Activated CD4-positive, alpha-beta T cell treated with anti-CD3 and anti-CD28 coated beads for 36 hours (primary cell): ENCODE measurements around the gene UPP1. TPM values are rescaled to one million over a fixed set of nuclear protein-coding genes. Genes with fewer than 3 reads are reported as not detected.
"Not testable (repeated sequence)": the region's sequence is repeated elsewhere in the genome, so short reads cannot be mapped to it uniquely, and the experiment has no call there.

Experiments
- ATAC-seq: fragments of 200-7000 bp; cut with Tn5 transposase; one replicate; pipeline ENCODE4 v1.10.0; 2021; ENCODE audit warnings: mild to moderate bottlenecking, moderate library complexity
- CTCF ChIA-PET: fragments of 350-600 bp; sonication (Branson Sonifier 250); formaldehyde crosslinking; loops from one replicate; lab custom pipeline; 2021; ENCODE audit warnings: antibody characterized with exemption; lab: Charles Lee
- POLR2A ChIA-PET: fragments of 350-600 bp; sonication (Branson Sonifier 250); formaldehyde crosslinking; loops from one replicate; lab custom pipeline; 2021; ENCODE audit warnings: antibody characterized with exemption, inconsistent platforms; lab: Charles Lee
- DNase-seq: peaks from one replicate; pipeline ENCODE4 v3.0.0-alpha.2; 2020
- H3K27ac Mint-ChIP-seq: one replicate; pipeline ENCODE4 v1.8.0; 2021; ENCODE audit warnings: mixed read lengths
- H3K27me3 Mint-ChIP-seq: one replicate; pipeline ENCODE4 v1.8.0; 2021; ENCODE audit warnings: mixed read lengths
- H3K36me3 Mint-ChIP-seq: one replicate; pipeline ENCODE4 v1.8.0; 2021; ENCODE audit warnings: low read depth, mixed read lengths
- H3K4me1 Mint-ChIP-seq: one replicate; pipeline ENCODE4 v1.8.0; 2021; ENCODE audit warnings: mixed read lengths
- H3K4me3 Mint-ChIP-seq: one replicate; pipeline ENCODE4 v1.8.0; 2021; ENCODE audit warnings: mild to moderate bottlenecking, moderate library complexity, mixed read lengths
- H3K9me3 Mint-ChIP-seq: one replicate; pipeline ENCODE4 v1.8.0; 2021; ENCODE audit warnings: low read depth, mixed read lengths
- intact Hi-C, 2 experiments: fragments of 100-400 bp; cut with DNase I in 1 of 2; cut with micrococcal nuclease in 1 of 2; formaldehyde crosslinking; loops; one replicate each; pipeline versions ENCODE4 v1.14.2 to v1.15.1; 2022 to 2024; cut with DNase I, micrococcal nuclease
- total RNA-seq, 2 experiments: library from RNA; stranded (reverse); gene quantifications; one replicate each; pipeline ENCODE4 v1.2.3, GENCODE V29; 2021

Gene UPP1
- total RNA-seq, 2 experiments from 2014 or later: 51.6 to 70.7 TPM

- DNase-seq: no peak
- POLR2A ChIA-PET: no interaction called here
- Mint-ChIP-seq H3K4me3 (no peak overlapping the region), H3K27ac (no peak overlapping the region), H3K36me3 (peaks cover 8% of the 10 kb centered on the region), H3K4me1 (no peaks in the 10 kb centered on the region), H3K9me3 (peaks cover 12% of the 10 kb centered on the region), H3K27me3 (no peaks in the 10 kb centered on the region)
- intact Hi-C loops: no loop called here
- no peak for ATAC-seq
- CTCF ChIA-PET: no interaction called here
These were observed 30.1 kb upstream of the UPP1 start for GRCh38 chr7:48058990-48059389.

GRCh38 chr7:48059706-48060105, 29.4 kb upstream of the UPP1 start:
- H3K4me1 Mint-ChIP-seq: no peaks in the 10 kb centered on the region
- DNase-seq (no peak), ATAC-seq (no peak)
- intact Hi-C loops: no loop called here
- peaks cover 10% of the 10 kb centered on the region for H3K36me3 Mint-ChIP-seq
- POLR2A ChIA-PET: no interaction called here
- CTCF ChIA-PET: interaction anchor here (0.6 to 1.0 kb wide), 2 partner anchors 11 to 115 kb away, joined by 3 to 4 read pairs; no protein-coding TSS in a partner anchor
- H3K4me3 Mint-ChIP-seq: no peak overlapping the region
- no peaks in the 10 kb centered on the region for H3K27me3 Mint-ChIP-seq
- H3K27ac Mint-ChIP-seq: no peak overlapping the region
- peaks cover 14% of the 10 kb centered on the region for H3K9me3 Mint-ChIP-seq

- peaks cover 10% of the 10 kb centered on the region for H3K36me3 Mint-ChIP-seq
- H3K4me1 Mint-ChIP-seq: no peaks in the 10 kb centered on the region
- peaks cover 2% of the 10 kb centered on the region for H3K27me3 Mint-ChIP-seq
- intact Hi-C loops: no loop called here
- H3K27ac Mint-ChIP-seq: no peak overlapping the region
- ChIA-PET CTCF (interaction anchor here (1.7 kb wide), 1 partner anchor 119 kb away, joined by 5 read pairs; no protein-coding TSS in a partner anchor), POLR2A (no interaction called here)
- DNase-seq (no peak), ATAC-seq (no peak)
- H3K9me3 Mint-ChIP-seq: peaks cover 7% of the 10 kb centered on the region
- H3K4me3 Mint-ChIP-seq: no peak overlapping the region
These were observed 25.1 kb upstream of the UPP1 start for GRCh38 chr7:48063985-48064384.

GRCh38 chr7:48067475-48067874, 21.6 kb upstream of the UPP1 start:
- Mint-ChIP-seq H3K36me3 (peaks cover 14% of the 10 kb centered on the region), H3K27ac (no peak overlapping the region), H3K4me3 (no peak overlapping the region), H3K4me1 (no peaks in the 10 kb centered on the region), H3K27me3 (peaks cover 2% of the 10 kb centered on the region), H3K9me3 (peaks cover 12% of the 10 kb centered on the region)
- POLR2A ChIA-PET: no interaction called here
- intact Hi-C loops: no loop called here
- no peak for DNase-seq
- no peak for ATAC-seq
- CTCF ChIA-PET: interaction anchor here (1.1 kb wide), 1 partner anchor 122 kb away, joined by 3 read pairs; no protein-coding TSS in a partner anchor

DNA sequence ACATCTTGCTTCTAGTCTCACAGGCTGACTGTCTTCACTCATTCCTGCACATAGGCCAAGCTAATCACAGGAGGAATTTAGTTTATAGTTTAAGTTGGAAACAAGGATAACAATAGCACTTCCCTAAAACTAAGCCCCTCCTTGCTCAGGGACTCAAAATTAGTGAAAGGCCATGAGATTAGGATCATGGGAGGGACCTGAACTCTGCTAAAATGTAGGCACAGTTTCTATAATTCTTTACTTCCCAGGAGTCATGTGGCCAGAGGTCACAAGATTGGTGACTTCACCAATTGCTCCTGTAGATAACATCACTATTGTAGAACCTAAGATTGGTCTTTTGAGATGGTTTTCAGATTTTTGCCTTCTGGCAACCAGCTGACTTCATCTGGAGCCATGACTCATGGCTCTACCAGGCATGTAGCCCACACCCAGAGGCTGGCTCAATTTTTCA, 14.8 kb upstream of the UPP1 start:
- ATAC-seq: peak; percentile 72
- Mint-ChIP-seq H3K36me3 (peaks cover 4% of the 10 kb centered on the region), H3K4me3 (no peak overlapping the region), H3K27me3 (no peaks in the 10 kb centered on the region), H3K9me3 (peaks cover 5% of the 10 kb centered on the region), H3K27ac (no peak overlapping the region), H3K4me1 (peaks cover 10% of the 10 kb centered on the region)
- DNase-seq: no peak
- POLR2A ChIA-PET: interaction anchor here (0.6 kb wide), 1 partner anchor 189 kb away, joined by 3 read pairs; no protein-coding TSS in a partner anchor
- intact Hi-C loops: no loop called here
- CTCF ChIA-PET: no interaction called here

GRCh38 chr7:48077423-48077822, 11.6 kb upstream of the UPP1 start:
- Mint-ChIP-seq H3K4me3 (no peak overlapping the region), H3K27me3 (no peaks in the 10 kb centered on the region), H3K36me3 (no peaks in the 10 kb centered on the region), H3K9me3 (no peaks in the 10 kb centered on the region), H3K4me1 (peaks cover 11% of the 10 kb centered on the region), H3K27ac (no peak overlapping the region)
- no peak for DNase-seq
- POLR2A ChIA-PET: no interaction called here
- intact Hi-C loops: no loop called here
- CTCF ChIA-PET: interaction anchor here (1.5 kb wide), 1 partner anchor 33 kb away, joined by 4 read pairs; no protein-coding TSS in a partner anchor
- no peak for ATAC-seq

- no peak overlapping the region for H3K4me3 Mint-ChIP-seq
- ChIA-PET POLR2A (no interaction called here), CTCF (interaction anchor here (0.6 kb wide), 1 partner anchor 801 kb away, joined by 3 read pairs; no protein-coding TSS in a partner anchor)
These were observed 10.6 kb upstream of the UPP1 start for GRCh38 chr7:48078470-48078869.

DNA sequence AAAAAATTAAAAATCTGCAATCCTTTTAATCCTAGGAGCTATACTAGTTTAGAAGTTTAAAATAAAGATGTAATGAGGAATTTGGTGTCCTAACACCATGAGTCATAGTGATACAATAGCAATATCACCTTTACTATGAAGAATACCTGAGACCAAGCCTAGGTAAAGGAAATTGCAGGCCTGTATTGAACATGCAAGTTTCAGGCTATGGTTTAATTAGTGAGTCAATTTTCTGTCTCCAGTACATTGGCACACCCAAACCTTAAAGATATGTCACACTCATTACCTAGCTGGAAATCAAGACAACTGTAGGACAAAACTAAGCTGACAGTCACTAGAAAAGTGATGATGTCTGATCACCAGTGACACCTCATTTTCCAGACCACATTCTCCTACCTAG, 6.7 kb upstream of the UPP1 start:
- H3K27ac Mint-ChIP-seq: peak overlapping the region; percentile 67
- ChIA-PET CTCF (interaction anchor here (0.6 to 5.1 kb wide), 4 partner anchors 21 to 29 kb away, joined by 3 to 22 read pairs (median 4); no protein-coding TSS in a partner anchor), POLR2A (interaction anchor here (1.6 kb wide), 1 partner anchor 13 kb away, joined by 3 read pairs; no protein-coding TSS in a partner anchor)
- intact Hi-C loops, ATAC-seq, H3K9me3 Mint-ChIP-seq, H3K27me3 Mint-ChIP-seq, H3K36me3 Mint-ChIP-seq, H3K4me3 Mint-ChIP-seq, DNase-seq: not testable (repeated sequence)
- peaks cover 47% of the 10 kb centered on the region for H3K4me1 Mint-ChIP-seq

More at GRCh38 chr7:48078470-48078869, 10.6 kb upstream of the UPP1 start:
- DNase-seq (no peak), ATAC-seq (no peak)
- Mint-ChIP-seq H3K36me3 (no peaks in the 10 kb centered on the region), H3K4me1 (peaks cover 22% of the 10 kb centered on the region), H3K9me3 (no peaks in the 10 kb centered on the region), H3K27me3 (no peaks in the 10 kb centered on the region), H3K27ac (no peak overlapping the region)
- intact Hi-C loops: no loop called here

GRCh38 chr7:48083114-48083830, 5.8 kb upstream of the UPP1 start:
- ATAC-seq: peak; percentile 17
- peaks cover 55% of the 10 kb centered on the region for H3K4me1 Mint-ChIP-seq
- DNase-seq: peak; percentile 61

DNA sequence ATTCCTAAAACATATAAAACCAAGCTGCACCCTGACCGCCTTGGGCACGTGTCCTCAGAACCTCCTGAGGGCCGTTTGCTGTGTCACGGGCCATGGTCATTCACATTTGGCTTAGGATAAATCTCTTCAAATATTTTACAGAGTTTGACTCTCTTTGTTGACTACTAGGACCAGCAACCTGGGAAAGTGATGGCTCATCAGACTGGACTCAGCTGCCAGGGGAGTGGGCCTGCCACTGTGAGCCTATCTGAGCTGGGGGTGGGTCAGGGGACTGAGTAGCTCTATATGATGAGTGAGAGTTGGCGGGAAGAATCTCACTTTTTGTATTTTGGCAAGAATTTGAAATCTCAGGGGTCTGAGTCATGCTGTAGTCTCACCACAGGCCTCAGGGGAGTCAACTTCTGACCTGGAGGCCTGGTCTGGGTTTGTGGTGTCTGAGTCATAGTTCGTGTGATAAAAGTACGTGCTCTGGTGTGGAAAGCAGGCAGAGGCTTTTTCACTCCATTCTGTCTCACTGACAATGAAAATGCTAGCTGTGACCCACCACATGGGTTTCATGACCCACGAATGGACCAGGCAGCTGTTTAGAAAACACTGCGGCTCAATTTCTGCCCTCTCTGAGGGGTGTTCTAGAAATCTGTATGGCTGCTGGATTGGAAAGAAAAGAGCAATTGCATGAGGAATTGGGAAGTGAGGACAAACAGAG, 4.2 kb upstream of the UPP1 start:
- CTCF ChIA-PET: interaction anchor here (1.1 to 5.1 kb wide), 3 partner anchors 25 to 106 kb away, joined by 3 to 22 read pairs (median 4); no protein-coding TSS in a partner anchor
- intact Hi-C loops: loop anchor here (1.0 to 2.0 kb wide), 6 partner anchors 32 to 214 kb away; partner anchors contain the start of genes C7orf57 (in 2 of the 2) and HUS1 (in 2 of the 2)
- Mint-ChIP-seq H3K27me3 (no peaks in the 10 kb centered on the region), H3K4me1 (peaks cover 58% of the 10 kb centered on the region), H3K36me3 (no peaks in the 10 kb centered on the region), H3K9me3 (no peaks in the 10 kb centered on the region), H3K4me3 (peak overlapping the region; percentile 47), H3K27ac (peak overlapping the region; percentile 96)
- ATAC-seq: peak; percentile 57
- POLR2A ChIA-PET: no interaction called here
- peak; percentile 88 for DNase-seq

More at GRCh38 chr7:48083114-48083830, 5.8 kb upstream of the UPP1 start:
- Mint-ChIP-seq H3K27ac (peak overlapping the region; percentile 75), H3K4me3 (no peak overlapping the region), H3K36me3 (no peaks in the 10 kb centered on the region), H3K27me3 (no peaks in the 10 kb centered on the region), H3K9me3 (no peaks in the 10 kb centered on the region)
- intact Hi-C loops: no loop called here
- POLR2A ChIA-PET: interaction anchor here (0.6 to 1.6 kb wide), 2 partner anchors 10 to 12 kb away, joined by 3 read pairs; no protein-coding TSS in a partner anchor
- CTCF ChIA-PET: interaction anchor here (0.6 to 5.1 kb wide), 4 partner anchors 26 to 216 kb away, joined by 3 to 22 read pairs (median 4); no protein-coding TSS in a partner anchor

GRCh38 chr7:48085433-48085791, 3.7 kb upstream of the UPP1 start:
- ChIA-PET POLR2A (no interaction called here), CTCF (interaction anchor here (1.1 to 5.1 kb wide), 3 partner anchors 24 to 107 kb away, joined by 3 to 22 read pairs (median 4); no protein-coding TSS in a partner anchor)
- no peak for ATAC-seq
- H3K4me1 Mint-ChIP-seq: peaks cover 61% of the 10 kb centered on the region
- H3K36me3 Mint-ChIP-seq: peaks cover 4% of the 10 kb centered on the region
- peak overlapping the region; percentile 47 for H3K4me3 Mint-ChIP-seq
- H3K27ac Mint-ChIP-seq: peak overlapping the region; percentile 96
- intact Hi-C loops: loop anchor here (1.0 to 2.0 kb wide), 6 partner anchors 32 to 213 kb away; partner anchors contain the start of genes C7orf57 (in 2 of the 2) and HUS1 (in 2 of the 2)
- no peaks in the 10 kb centered on the region for H3K27me3 Mint-ChIP-seq
- no peak for DNase-seq
- no peaks in the 10 kb centered on the region for H3K9me3 Mint-ChIP-seq
